NCI-H226 (cell line): Measurements from ENCODE around the gene GNAZ.

ENCODE experiments used
- DNase-seq: peaks from one replicate; pipeline ENCODE4 v3.0.0-alpha.2; 2015

The GNAZ gene

GRCh38 chr22:23079240-23079768 lies 9.0 kb downstream of the GNAZ start:
- no peak for DNase-seq

- DNase-seq, result no peak
These were observed 9.6 kb downstream of the GNAZ start for GRCh38 chr22:23079814-23080521.

GRCh38 chr22:23080613-23081290 lies 10.4 kb downstream of the GNAZ start:
- DNase-seq, result no peak

GRCh38 chr22:23082534-23083314 lies 12.4 kb downstream of the GNAZ start:
- no peak for DNase-seq

- DNase-seq, result no peak
These were observed 13.1 kb downstream of the GNAZ start for GRCh38 chr22:23083315-23084021.

- no peak for DNase-seq
These were observed 14.4 kb downstream of the GNAZ start for GRCh38 chr22:23084453-23085350.

- no peak for DNase-seq
These were observed 15.0 kb downstream of the GNAZ start for GRCh38 chr22:23085351-23085671.

GRCh38 chr22:23085785-23086184 lies 15.5 kb downstream of the GNAZ start:
- DNase-seq, result no peak

GRCh38 chr22:23086263-23086662 lies 15.9 kb downstream of the GNAZ start:
- no peak for DNase-seq

- no peak for DNase-seq
These were observed 16.5 kb downstream of the GNAZ start for GRCh38 chr22:23086787-23087186.

- DNase-seq, result no peak
These were observed 17.9 kb downstream of the GNAZ start for GRCh38 chr22:23088199-23088604.

GRCh38 chr22:23089010-23089409 lies 18.7 kb downstream of the GNAZ start:
- DNase-seq, result no peak

GRCh38 chr22:23089633-23090456 lies 19.5 kb downstream of the GNAZ start:
- DNase-seq, result no peak

GRCh38 chr22:23090457-23090835 lies 20.1 kb downstream of the GNAZ start:
- no peak for DNase-seq

GRCh38 chr22:23091760-23092159 lies 21.4 kb downstream of the GNAZ start:
- no peak for DNase-seq

GRCh38 chr22:23092217-23092955 lies 22.1 kb downstream of the GNAZ start:
- no peak for DNase-seq

- no peak for DNase-seq
These were observed 22.9 kb downstream of the GNAZ start for GRCh38 chr22:23093051-23093788.

GRCh38 chr22:23094260-23094659 lies 23.9 kb downstream of the GNAZ start:
- DNase-seq, result no peak
